ENCODE data around the gene PAX8. TPM values are rescaled to one million over a fixed set of nuclear protein-coding genes. Genes with fewer than 3 reads are reported as not detected.

PAX8 gene
- total and polyA plus RNA-seq, 2 of the 13 experiments (the other 11 are each of a cell fraction or from before 2014, with no cell fraction given): 1.5 to 8.8 TPM

DNA sequence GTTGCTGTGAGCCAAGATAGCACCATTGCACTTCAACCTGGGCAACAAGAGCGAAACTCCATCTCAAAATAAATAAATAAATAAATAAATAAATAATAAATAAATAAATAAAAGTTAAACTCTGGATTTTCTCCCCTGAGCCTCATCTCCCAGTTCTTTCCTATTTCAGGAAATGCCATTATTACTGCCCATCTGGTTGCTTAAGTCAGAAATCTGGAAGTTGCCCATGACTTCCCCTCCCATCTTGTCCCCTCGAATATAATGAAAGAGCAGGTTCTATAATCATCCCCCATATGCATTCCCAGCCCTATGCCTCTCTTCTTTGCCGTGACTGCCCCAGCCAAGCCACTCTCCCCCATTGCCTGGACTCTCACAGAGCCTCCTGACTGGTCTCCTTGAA is 109.1 kb downstream of the PAX8 start:
- no peak for FAIRE-seq
- in situ Hi-C loops (cut with HindIII; ENCODE audit: extremely low pct_ligation_motif_present, low pct_unique_long_range_greater_than_20kb): no loop called here
- Histone ChIP-seq H3K9ac (ENCODE audit: insufficient read depth, low read depth, low read length) (no peak overlapping the region), H3K4me3 (replicated peaks in 1 of 3; ENCODE audit: insufficient read depth in 1 of 3, low read depth in 2 of 3, low read length in 3 of 3) (no peak overlapping the region), H3K27me3 (ENCODE audit: control insufficient read depth in 1 of 2, insufficient read depth in 2 of 2, low read length in 2 of 2) (no peaks in the 10 kb centered on the region; a peak in 2 of 5 replicates), H3K36me3 (replicated peaks in 1 of 2; ENCODE audit: control insufficient read depth in 1 of 2, insufficient read depth in 2 of 2, low read length in 2 of 2) (no peaks in the 10 kb centered on the region), H4K20me1 (ENCODE audit: insufficient read depth, low read length) (no peaks in the 10 kb centered on the region), H3K27ac (ENCODE audit: extremely low read length, insufficient read depth, low read length) (no peak overlapping the region), H2AFZ (ENCODE audit: low read length) (no peak overlapping the region), H3K4me1 (ENCODE audit: insufficient read depth, low read length) (peaks cover 84% of the 10 kb centered on the region), H3K4me2 (ENCODE audit: low read depth, low read length) (no peak overlapping the region), H3K79me2 (ENCODE audit: insufficient read depth, low read length) (no peaks in the 10 kb centered on the region), H3K9me3 (ENCODE audit: low read length) (no peaks in the 10 kb centered on the region)
- 90% methylated on average over 3 of the region's 3 CpGs for WGBS (ENCODE audit: low lambda C conversion rate)
- TF ChIP-seq, protein P1, sequence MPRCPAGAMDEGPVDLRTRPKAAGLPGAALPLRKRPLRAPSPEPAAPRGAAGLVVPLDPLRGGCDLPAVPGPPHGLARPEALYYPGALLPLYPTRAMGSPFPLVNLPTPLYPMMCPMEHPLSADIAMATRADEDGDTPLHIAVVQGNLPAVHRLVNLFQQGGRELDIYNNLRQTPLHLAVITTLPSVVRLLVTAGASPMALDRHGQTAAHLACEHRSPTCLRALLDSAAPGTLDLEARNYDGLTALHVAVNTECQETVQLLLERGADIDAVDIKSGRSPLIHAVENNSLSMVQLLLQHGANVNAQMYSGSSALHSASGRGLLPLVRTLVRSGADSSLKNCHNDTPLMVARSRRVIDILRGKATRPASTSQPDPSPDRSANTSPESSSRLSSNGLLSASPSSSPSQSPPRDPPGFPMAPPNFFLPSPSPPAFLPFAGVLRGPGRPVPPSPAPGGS (CRISPR knock-in tag; IDR thresholded peaks at IDR 0.05): 0 out of 2 replicates have a peak, but pooled peaks have one; percentile 27
- TF ChIP-seq, protein P2, sequence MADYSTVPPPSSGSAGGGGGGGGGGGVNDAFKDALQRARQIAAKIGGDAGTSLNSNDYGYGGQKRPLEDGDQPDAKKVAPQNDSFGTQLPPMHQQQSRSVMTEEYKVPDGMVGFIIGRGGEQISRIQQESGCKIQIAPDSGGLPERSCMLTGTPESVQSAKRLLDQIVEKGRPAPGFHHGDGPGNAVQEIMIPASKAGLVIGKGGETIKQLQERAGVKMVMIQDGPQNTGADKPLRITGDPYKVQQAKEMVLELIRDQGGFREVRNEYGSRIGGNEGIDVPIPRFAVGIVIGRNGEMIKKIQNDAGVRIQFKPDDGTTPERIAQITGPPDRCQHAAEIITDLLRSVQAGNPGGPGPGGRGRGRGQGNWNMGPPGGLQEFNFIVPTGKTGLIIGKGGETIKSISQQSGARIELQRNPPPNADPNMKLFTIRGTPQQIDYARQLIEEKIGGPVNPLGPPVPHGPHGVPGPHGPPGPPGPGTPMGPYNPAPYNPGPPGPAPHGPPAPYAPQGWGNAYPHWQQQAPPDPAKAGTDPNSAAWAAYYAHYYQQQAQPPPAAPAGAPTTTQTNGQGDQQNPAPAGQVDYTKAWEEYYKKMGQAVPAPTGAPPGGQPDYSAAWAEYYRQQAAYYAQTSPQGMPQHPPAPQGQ (CRISPR knock-in tag; IDR thresholded peaks at IDR 0.05; ENCODE audit: borderline replicate concordance): no peak
- no peak for TF ChIP-seq ZNF317 (CRISPR knock-in tag; IDR thresholded peaks at IDR 0.05)
- no peak for TF ChIP-seq EED (CRISPR knock-in tag; IDR thresholded peaks at IDR 0.05)
- intact Hi-C loops (cut with micrococcal nuclease; ENCODE audit: unreplicated experiment): no loop called here
- BruUV-seq (replicated peaks): no TSS peak
- ChIA-PET POLR2A (no interaction called here), CTCF (ENCODE audit: low intra/inter-chr PET ratio, low total read pairs) (no interaction called here)
- ATAC-seq: no peak
- DNase-seq (ENCODE audit: low spot score): no peak

DNA sequence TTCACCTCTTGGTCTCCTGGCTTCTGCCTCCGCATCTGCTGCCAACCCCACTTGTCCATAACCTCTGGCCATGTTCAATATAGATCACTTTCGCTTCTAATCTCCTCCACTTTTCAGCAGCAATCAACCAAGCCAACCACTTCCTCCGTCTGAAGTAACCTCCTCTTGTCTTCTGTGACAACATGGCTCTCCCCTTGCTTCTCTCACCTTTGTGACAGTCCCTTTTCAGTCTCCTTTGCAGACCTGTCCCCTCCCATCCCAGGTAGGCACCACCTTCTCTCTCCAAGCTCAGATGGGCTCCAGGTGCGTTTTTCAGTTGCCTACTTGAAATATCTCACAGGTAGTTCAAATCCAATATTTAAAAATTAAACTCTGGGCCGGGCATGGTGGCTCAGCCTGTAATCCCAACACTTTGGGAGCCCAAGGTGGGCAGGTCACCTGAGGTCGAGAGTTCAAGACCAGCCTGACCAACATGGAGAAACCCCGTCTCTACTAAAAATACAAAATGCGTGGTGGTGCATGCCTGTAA is 109.7 kb downstream of the PAX8 start:
- CTCF ChIA-PET (ENCODE audit: low intra/inter-chr PET ratio, low total read pairs): no interaction called here
- Histone ChIP-seq H3K36me3 (replicated peaks in 1 of 2; ENCODE audit: control insufficient read depth in 1 of 2, insufficient read depth in 2 of 2, low read length in 2 of 2) (no peaks in the 10 kb centered on the region), H2AFZ (ENCODE audit: low read length) (no peak overlapping the region), H3K9ac (ENCODE audit: insufficient read depth, low read depth, low read length) (no peak overlapping the region), H3K9me3 (ENCODE audit: low read length) (no peaks in the 10 kb centered on the region), H3K4me1 (ENCODE audit: insufficient read depth, low read length) (peaks cover 84% of the 10 kb centered on the region), H3K79me2 (ENCODE audit: insufficient read depth, low read length) (no peaks in the 10 kb centered on the region), H4K20me1 (ENCODE audit: insufficient read depth, low read length) (no peaks in the 10 kb centered on the region), H3K4me2 (ENCODE audit: low read depth, low read length) (no peak overlapping the region), H3K27ac (ENCODE audit: extremely low read length, insufficient read depth, low read length) (no peak overlapping the region), H3K4me3 (replicated peaks in 1 of 3; ENCODE audit: insufficient read depth in 1 of 3, low read depth in 2 of 3, low read length in 3 of 3) (no peak overlapping the region), H3K27me3 (ENCODE audit: control insufficient read depth in 1 of 2, insufficient read depth in 2 of 2, low read length in 2 of 2) (no peaks in the 10 kb centered on the region; a peak in 2 of 5 replicates)
- no TSS peak for BruUV-seq (replicated peaks)
- intact Hi-C loops (cut with micrococcal nuclease; ENCODE audit: unreplicated experiment) (no loop called here), in situ Hi-C loops (cut with HindIII; ENCODE audit: extremely low pct_ligation_motif_present, low pct_unique_long_range_greater_than_20kb) (no loop called here)
- 90% methylated on average over 8 of the region's 8 CpGs for WGBS (ENCODE audit: low lambda C conversion rate)
- FAIRE-seq: no peak
- POLR2A ChIA-PET: interaction anchor here (4.5 to 5.0 kb wide), 4 partner anchors 12 to 43 kb away, joined by 38 to 103 read pairs (median 82); partner anchors contain the start of gene IL1RN
- ATAC-seq: no peak
- TF ChIP-seq ZNF605 (CRISPR knock-in tag; IDR thresholded peaks at IDR 0.05) (peak; percentile 65), ZNF788 (CRISPR knock-in tag; IDR thresholded peaks at IDR 0.05; ENCODE audit: borderline replicate concordance) (0 out of 2 replicates have a peak, but pooled peaks have one; percentile 6), NPAS2 (CRISPR knock-in tag; IDR thresholded peaks at IDR 0.05; ENCODE audit: borderline replicate concordance) (no peak), MXD4 (CRISPR knock-in tag; IDR thresholded peaks at IDR 0.05) (no peak), ZNF772 (CRISPR knock-in tag; IDR thresholded peaks at IDR 0.05) (peak; percentile 36; the same call in 1 of the 2 replicates), SMAD1 (CRISPR knock-in tag; IDR thresholded peaks at IDR 0.05; ENCODE audit: borderline replicate concordance, low read depth) (0 out of 2 replicates have a peak, but pooled peaks have one; percentile 15)
- DNase-seq (ENCODE audit: low spot score): no peak
